ENCODE data around the gene SND1.

Gene SND1

DNA sequence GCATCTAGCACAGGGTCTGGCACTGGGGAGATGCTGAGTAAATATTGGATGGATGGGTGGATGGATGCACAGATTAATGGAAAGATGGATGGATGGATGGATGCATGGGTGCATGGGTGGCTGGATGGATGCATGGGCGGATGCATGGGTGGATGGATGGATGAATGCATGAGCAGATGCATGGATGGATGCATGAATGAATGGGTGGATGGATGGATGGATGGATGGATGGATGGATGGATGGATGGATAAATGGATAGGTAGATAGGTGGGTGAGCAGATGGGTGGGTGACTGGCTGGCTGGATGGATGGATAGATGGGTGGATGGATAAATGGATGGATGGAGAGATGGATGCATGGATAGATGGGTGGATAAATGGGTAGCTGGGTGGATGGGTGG lies 39.7 kb upstream of the SND1 start:
- Histone ChIP-seq H3K9me2 (replicated peaks; ENCODE audit: insufficient read depth, low read length) (no peaks in the 10 kb centered on the region), H3K4me3 (ENCODE audit: insufficient read depth, low read length, poor library complexity, severe bottlenecking) (no peak overlapping the region), H3K27ac (ENCODE audit: low read depth, low read length) (no peak overlapping the region), H3K27me3 (ENCODE audit: low read length) (no peaks in the 10 kb centered on the region; the same call in 1 of the 2 replicates), H3K9me3 (ENCODE audit: insufficient read depth, low read length) (peaks cover 13% of the 10 kb centered on the region; the same call in 1 of the 2 replicates), H3K36me3 (ENCODE audit: low read length) (no peaks in the 10 kb centered on the region), H3F3A (ENCODE audit: insufficient read depth) (no peaks in the 10 kb centered on the region), H3K4me2 (ENCODE audit: low read depth, low read length, poor library complexity, severe bottlenecking) (no peak overlapping the region), H3K79me2 (ENCODE audit: insufficient read depth, low read length) (no peaks in the 10 kb centered on the region), H3K9ac (ENCODE audit: low read length) (no peak overlapping the region), H4K20me1 (ENCODE audit: low read depth, low read length) (no peaks in the 10 kb centered on the region), H2AFZ (ENCODE audit: low read depth, low read length, severe bottlenecking) (no peak overlapping the region)
- TF ChIP-seq EZH2phosphoT487 (conservative IDR thresholded peaks at IDR 0.05; ENCODE audit: low read length), result no peak
- TF ChIP-seq, protein P1, sequence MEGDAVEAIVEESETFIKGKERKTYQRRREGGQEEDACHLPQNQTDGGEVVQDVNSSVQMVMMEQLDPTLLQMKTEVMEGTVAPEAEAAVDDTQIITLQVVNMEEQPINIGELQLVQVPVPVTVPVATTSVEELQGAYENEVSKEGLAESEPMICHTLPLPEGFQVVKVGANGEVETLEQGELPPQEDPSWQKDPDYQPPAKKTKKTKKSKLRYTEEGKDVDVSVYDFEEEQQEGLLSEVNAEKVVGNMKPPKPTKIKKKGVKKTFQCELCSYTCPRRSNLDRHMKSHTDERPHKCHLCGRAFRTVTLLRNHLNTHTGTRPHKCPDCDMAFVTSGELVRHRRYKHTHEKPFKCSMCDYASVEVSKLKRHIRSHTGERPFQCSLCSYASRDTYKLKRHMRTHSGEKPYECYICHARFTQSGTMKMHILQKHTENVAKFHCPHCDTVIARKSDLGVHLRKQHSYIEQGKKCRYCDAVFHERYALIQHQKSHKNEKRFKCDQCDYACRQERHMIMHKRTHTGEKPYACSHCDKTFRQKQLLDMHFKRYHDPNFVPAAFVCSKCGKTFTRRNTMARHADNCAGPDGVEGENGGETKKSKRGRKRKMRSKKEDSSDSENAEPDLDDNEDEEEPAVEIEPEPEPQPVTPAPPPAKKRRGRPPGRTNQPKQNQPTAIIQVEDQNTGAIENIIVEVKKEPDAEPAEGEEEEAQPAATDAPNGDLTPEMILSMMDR (IDR thresholded peaks at IDR 0.05; ENCODE audit: insufficient read depth, low read length, poor library complexity, severe bottlenecking), result no peak

DNA sequence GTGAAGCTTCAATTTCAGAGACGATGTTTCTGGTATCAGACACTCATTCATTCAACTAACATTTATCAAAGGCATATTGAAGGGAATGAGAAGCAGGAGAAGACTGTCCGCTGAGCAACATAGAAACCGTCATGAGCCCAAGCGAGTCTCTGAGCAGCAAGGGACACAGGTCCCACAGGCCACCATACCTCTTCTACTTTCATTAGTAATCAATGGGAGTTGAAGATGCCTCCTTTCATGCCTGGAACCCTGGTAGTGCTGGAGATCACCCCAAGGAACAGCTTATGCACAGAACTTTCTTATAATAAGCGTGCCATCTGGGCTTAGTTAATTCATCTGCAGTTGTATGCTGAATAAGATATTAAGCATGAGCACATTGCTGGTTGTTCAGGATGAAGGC lies 35.3 kb upstream of the SND1 start:
- H3K9me3 ChIP-seq (ENCODE audit: insufficient read depth, low read length), result no peaks in the 10 kb centered on the region
- no peaks in the 10 kb centered on the region; the same call in 1 of the 2 replicates for H3K27me3 ChIP-seq (ENCODE audit: low read length)
- H4K20me1 ChIP-seq (ENCODE audit: low read depth, low read length), result no peaks in the 10 kb centered on the region
- H3K4me2 ChIP-seq (ENCODE audit: low read depth, low read length, poor library complexity, severe bottlenecking), result no peak overlapping the region
- no peak for TF ChIP-seq EZH2phosphoT487 (conservative IDR thresholded peaks at IDR 0.05; ENCODE audit: low read length)
- TF ChIP-seq, protein P1 (IDR thresholded peaks at IDR 0.05; ENCODE audit: insufficient read depth, low read length, poor library complexity, severe bottlenecking), result no peak
- H3K27ac ChIP-seq (ENCODE audit: low read depth, low read length), result no peak overlapping the region
- H3F3A ChIP-seq (ENCODE audit: insufficient read depth), result no peaks in the 10 kb centered on the region
- no peak overlapping the region for H3K4me3 ChIP-seq (ENCODE audit: insufficient read depth, low read length, poor library complexity, severe bottlenecking)
- H3K36me3 ChIP-seq (ENCODE audit: low read length), result no peaks in the 10 kb centered on the region
- no peaks in the 10 kb centered on the region for H3K79me2 ChIP-seq (ENCODE audit: insufficient read depth, low read length)
- H3K9me2 ChIP-seq (replicated peaks; ENCODE audit: insufficient read depth, low read length), result no peaks in the 10 kb centered on the region
- H2AFZ ChIP-seq (ENCODE audit: low read depth, low read length, severe bottlenecking), result no peak overlapping the region
- H3K9ac ChIP-seq (ENCODE audit: low read length), result no peak overlapping the region

DNA sequence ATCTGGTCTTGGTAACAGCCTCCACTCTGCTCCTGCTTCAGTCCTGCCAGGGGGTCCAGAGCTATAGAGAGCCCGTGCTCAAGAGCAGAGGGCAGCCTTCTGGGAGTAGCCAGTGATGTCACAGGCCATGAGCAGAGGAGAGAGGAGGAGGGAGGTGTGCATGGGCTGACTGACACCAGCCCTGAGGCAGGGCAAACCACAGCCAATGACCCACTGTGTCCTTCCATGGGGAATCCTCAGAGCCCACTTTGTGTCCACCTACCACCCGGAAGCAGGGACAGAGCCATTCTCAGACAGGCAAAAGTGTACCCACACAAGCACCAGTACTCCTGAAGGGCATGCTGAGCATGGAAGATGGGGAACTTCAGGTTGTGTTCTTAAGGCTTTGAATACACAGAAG lies 34.0 kb upstream of the SND1 start, which contains the start of gene PAX4:
TSS of gene PAX4 (minus strand) at position 101 of the 400 bp plus-strand sequence. CDS start 2,214 bp downstream, outside the sequence.
- no peaks in the 10 kb centered on the region for H3K9me3 ChIP-seq (ENCODE audit: insufficient read depth, low read length)
- H3K27ac ChIP-seq (ENCODE audit: low read depth, low read length), result no peak within 1 kb of the TSS
- H3K9ac ChIP-seq (ENCODE audit: low read length), result no peak within 1 kb of the TSS
- TF ChIP-seq EZH2phosphoT487 (conservative IDR thresholded peaks at IDR 0.05; ENCODE audit: low read length), result no peak
- TF ChIP-seq, protein P1 (IDR thresholded peaks at IDR 0.05; ENCODE audit: insufficient read depth, low read length, poor library complexity, severe bottlenecking), result no peak
- no peak within 1 kb of the TSS for H3K4me3 ChIP-seq (ENCODE audit: insufficient read depth, low read length, poor library complexity, severe bottlenecking)
- no peak within 1 kb of the TSS for H3K4me2 ChIP-seq (ENCODE audit: low read depth, low read length, poor library complexity, severe bottlenecking)
- no peaks in the 10 kb centered on the region for H4K20me1 ChIP-seq (ENCODE audit: low read depth, low read length)
- no peaks in the 10 kb centered on the region for H3K9me2 ChIP-seq (replicated peaks; ENCODE audit: insufficient read depth, low read length)
- no peak within 1 kb of the TSS for H2AFZ ChIP-seq (ENCODE audit: low read depth, low read length, severe bottlenecking)
- no peaks in the 10 kb centered on the region for H3K36me3 ChIP-seq (ENCODE audit: low read length)
- no peaks in the 10 kb centered on the region for H3K79me2 ChIP-seq (ENCODE audit: insufficient read depth, low read length)
- no peaks in the 10 kb centered on the region for H3F3A ChIP-seq (ENCODE audit: insufficient read depth)
- H3K27me3 ChIP-seq (ENCODE audit: low read length), result no peaks in the 10 kb centered on the region; the same call in 1 of the 2 replicates

All from SU-DHL-6 (cell line).